H54 (cell line): ENCODE data around the gene JPT2.

Source experiments
- DNase-seq: peaks from one replicate; pipeline ENCODE4 v3.0.0; 2011; ENCODE audit warnings: low spot score, mixed read lengths; ENCODE audit not compliant: insufficient read length
- FAIRE-seq: peaks from 3 replicates; lab custom pipeline; 2011; peaks lifted over from hg19 to GRCh38; lab: Jason Lieb, UNC
- POLR2A ChIP-seq: IDR thresholded peaks from 2 replicates; pipeline ENCODE4 v1.6.1; 2011; ENCODE audit warnings: low read depth, mild to moderate bottlenecking, low read length

Gene JPT2

GRCh38 chr16:1677942-1678499 lies at the start of gene JPT2:
Gene JPT2, plus strand, starts transcription at chr16:1678279. Its CDS starts 34 bp downstream, at chr16:1678313.
- TF ChIP-seq POLR2A, result peak; percentile 49; the same call in 1 of the 2 replicates
- FAIRE-seq (no peak), DNase-seq (peak; percentile 95)

- FAIRE-seq, result no peak
- no peak for DNase-seq
- no peak for TF ChIP-seq POLR2A
These were observed 47.4 kb upstream of the JPT2 start for GRCh38 chr16:1630450-1631213.

- DNase-seq, result no peak
- FAIRE-seq, result no peak
- TF ChIP-seq POLR2A, result no peak
These were observed 46.8 kb upstream of the JPT2 start for GRCh38 chr16:1631230-1631629.

- FAIRE-seq (no peak), DNase-seq (no peak)
- no peak for TF ChIP-seq POLR2A
These were observed 46.0 kb upstream of the JPT2 start for GRCh38 chr16:1631931-1632637.

- DNase-seq (no peak), FAIRE-seq (no peak)
- TF ChIP-seq POLR2A, result no peak
These were observed 45.5 kb upstream of the JPT2 start for GRCh38 chr16:1632638-1632970.

GRCh38 chr16:1633310-1633709 lies 44.8 kb upstream of the JPT2 start:
- FAIRE-seq (no peak), DNase-seq (no peak)
- no peak for TF ChIP-seq POLR2A

- FAIRE-seq (no peak), DNase-seq (no peak)
- TF ChIP-seq POLR2A, result no peak
These were observed 43.5 kb upstream of the JPT2 start for GRCh38 chr16:1634541-1634940.

- no peak for TF ChIP-seq POLR2A
- FAIRE-seq, result no peak
- no peak for DNase-seq
These were observed 43.0 kb upstream of the JPT2 start for GRCh38 chr16:1635070-1635469.

- TF ChIP-seq POLR2A, result no peak
- DNase-seq, result no peak
- FAIRE-seq, result no peak
These were observed 40.6 kb upstream of the JPT2 start for GRCh38 chr16:1637526-1637925.

- no peak for TF ChIP-seq POLR2A
- FAIRE-seq, result no peak
- DNase-seq, result no peak
These were observed 39.3 kb upstream of the JPT2 start for GRCh38 chr16:1638757-1639156.

GRCh38 chr16:1639282-1639681 lies 38.8 kb upstream of the JPT2 start:
- TF ChIP-seq POLR2A, result no peak
- DNase-seq (no peak), FAIRE-seq (no peak)

GRCh38 chr16:1639860-1640259 lies 38.2 kb upstream of the JPT2 start:
- no peak for TF ChIP-seq POLR2A
- DNase-seq, result no peak
- no peak for FAIRE-seq

GRCh38 chr16:1640261-1640941 lies 37.7 kb upstream of the JPT2 start:
- DNase-seq (no peak), FAIRE-seq (no peak)
- no peak for TF ChIP-seq POLR2A

GRCh38 chr16:1641261-1641660 lies 36.8 kb upstream of the JPT2 start:
- FAIRE-seq (no peak), DNase-seq (no peak)
- no peak for TF ChIP-seq POLR2A
